Skeletal muscle satellite cell (primary cell): Measurements from ENCODE around the gene ETDC. TPM values are rescaled to one million over a fixed set of nuclear protein-coding genes. Genes with fewer than 3 reads are reported as not detected.
"Not testable (repeated sequence)": the region's sequence is repeated elsewhere in the genome, so short reads cannot be mapped to it uniquely, and the experiment has no call there.

Experiments
- H3K27me3 ChIP-seq: 2 replicates; pipeline ENCODE4 v1.7.0; 2013; ENCODE audit warnings: low read length; ENCODE audit not compliant: control insufficient read depth, insufficient read depth
- H3K36me3 ChIP-seq: 2 replicates; pipeline ENCODE4 v1.7.0; 2013; ENCODE audit warnings: mild to moderate bottlenecking, control low read depth, low read length; ENCODE audit not compliant: insufficient read depth
- H3K4me1 ChIP-seq: 2 replicates; pipeline ENCODE4 v1.7.0; 2013; ENCODE audit warnings: low read length; ENCODE audit not compliant: control insufficient read depth, insufficient read depth
- H3K4me2 ChIP-seq: 2 replicates; pipeline ENCODE4 v1.7.0; 2013; ENCODE audit warnings: mild to moderate bottlenecking, low read length
- H3K4me3 ChIP-seq: 2 replicates; pipeline ENCODE4 v1.7.0; 2013; ENCODE audit warnings: low read length
- H3K9ac ChIP-seq: 2 replicates; pipeline ENCODE4 v1.7.0; 2013; ENCODE audit warnings: mild to moderate bottlenecking, low read depth, low read length, moderate library complexity
- H3K9me3 ChIP-seq: replicated peaks from 2 replicates; pipeline ENCODE4 v1.7.0; 2013; ENCODE audit warnings: mild to moderate bottlenecking, control low read depth, low read length
- total RNA-seq: library from RNA; depleted of rRNA; stranded (reverse); fragments of >200 nt; gene quantifications from 2 replicates; pipeline ENCODE4 v1.2.3, GENCODE V29; 2012; rRNA removed

Gene ETDC
- not detected in 2 replicates for total RNA-seq

- Histone ChIP-seq H3K36me3 (no peaks in the 10 kb centered on the region), H3K4me2 (no peak within 1 kb of the TSS), H3K9ac (no peak within 1 kb of the TSS), H3K4me3 (no peak within 1 kb of the TSS), H3K4me1 (no peaks in the 10 kb centered on the region), H3K9me3 (no peaks in the 10 kb centered on the region), H3K27me3 (no peaks in the 10 kb centered on the region)
Measured at GRCh38 chrX:135309430-135309923, at the start of gene ETDC. ETDC (plus strand) TSS chrX:135309480; CDS start chrX:135309480, 0 bp downstream.

GRCh38 chrX:135260976-135261375 lies 48.3 kb upstream of the ETDC start:
- not testable (repeated sequence) for H3K9ac ChIP-seq, H3K36me3 ChIP-seq, H3K9me3 ChIP-seq, H3K4me2 ChIP-seq, H3K27me3 ChIP-seq, H3K4me1 ChIP-seq, H3K4me3 ChIP-seq

- H3K4me2 ChIP-seq, H3K27me3 ChIP-seq, H3K4me1 ChIP-seq: not testable (repeated sequence)
Measured at GRCh38 chrX:135263376-135263775, 45.9 kb upstream of the ETDC start.

GRCh38 chrX:135264206-135264605 lies 45.1 kb upstream of the ETDC start:
- Histone ChIP-seq H3K4me3 (no peak overlapping the region), H3K36me3 (no peaks in the 10 kb centered on the region), H3K9me3 (peaks cover 3% of the 10 kb centered on the region), H3K4me1 (no peaks in the 10 kb centered on the region), H3K4me2 (no peak overlapping the region), H3K9ac (no peak overlapping the region), H3K27me3 (no peaks in the 10 kb centered on the region)

More at GRCh38 chrX:135263376-135263775, 45.9 kb upstream of the ETDC start:
- H3K9me3 ChIP-seq, H3K4me3 ChIP-seq, H3K9ac ChIP-seq, H3K36me3 ChIP-seq: not testable (repeated sequence)

GRCh38 chrX:135273162-135273561 lies 36.1 kb upstream of the ETDC start:
- H3K4me1 ChIP-seq: no peaks in the 10 kb centered on the region
- H3K36me3 ChIP-seq: no peaks in the 10 kb centered on the region

GRCh38 chrX:135275973-135276372 lies 33.3 kb upstream of the ETDC start:
- H3K4me2 ChIP-seq: no peak overlapping the region
- no peaks in the 10 kb centered on the region for H3K9me3 ChIP-seq

More at GRCh38 chrX:135273162-135273561, 36.1 kb upstream of the ETDC start:
- Histone ChIP-seq H3K4me2 (no peak overlapping the region), H3K9ac (no peak overlapping the region), H3K9me3 (peaks cover 3% of the 10 kb centered on the region), H3K4me3 (no peak overlapping the region), H3K27me3 (no peaks in the 10 kb centered on the region)

GRCh38 chrX:135287266-135287823 lies 21.9 kb upstream of the ETDC start:
- Histone ChIP-seq H3K4me3 (no peak overlapping the region), H3K9me3 (peaks cover 26% of the 10 kb centered on the region), H3K36me3 (peaks cover 4% of the 10 kb centered on the region), H3K9ac (no peak overlapping the region), H3K4me2 (no peak overlapping the region), H3K4me1 (no peaks in the 10 kb centered on the region), H3K27me3 (no peaks in the 10 kb centered on the region)

More at GRCh38 chrX:135275973-135276372, 33.3 kb upstream of the ETDC start:
- Histone ChIP-seq H3K4me3 (no peak overlapping the region), H3K4me1 (no peaks in the 10 kb centered on the region), H3K36me3 (no peaks in the 10 kb centered on the region), H3K27me3 (no peaks in the 10 kb centered on the region), H3K9ac (no peak overlapping the region)

GRCh38 chrX:135295238-135295943 lies 13.9 kb upstream of the ETDC start:
- Histone ChIP-seq H3K36me3 (no peaks in the 10 kb centered on the region), H3K4me3 (no peak overlapping the region), H3K9ac (no peak overlapping the region), H3K27me3 (no peaks in the 10 kb centered on the region), H3K4me2 (no peak overlapping the region), H3K4me1 (no peaks in the 10 kb centered on the region), H3K9me3 (no peaks in the 10 kb centered on the region)

GRCh38 chrX:135295944-135296305 lies 13.4 kb upstream of the ETDC start:
- Histone ChIP-seq H3K27me3 (no peaks in the 10 kb centered on the region), H3K4me2 (no peak overlapping the region), H3K9ac (no peak overlapping the region), H3K36me3 (no peaks in the 10 kb centered on the region), H3K4me3 (no peak overlapping the region), H3K9me3 (no peaks in the 10 kb centered on the region), H3K4me1 (no peaks in the 10 kb centered on the region)

GRCh38 chrX:135302269-135302873 lies 6.9 kb upstream of the ETDC start:
- Histone ChIP-seq H3K9ac (no peak overlapping the region), H3K4me3 (no peak overlapping the region), H3K36me3 (no peaks in the 10 kb centered on the region), H3K4me2 (no peak overlapping the region), H3K4me1 (no peaks in the 10 kb centered on the region), H3K27me3 (no peaks in the 10 kb centered on the region), H3K9me3 (no peaks in the 10 kb centered on the region)

- no peak overlapping the region for H3K4me3 ChIP-seq
- H3K4me1 ChIP-seq: no peaks in the 10 kb centered on the region
- no peaks in the 10 kb centered on the region for H3K9me3 ChIP-seq
- H3K4me2 ChIP-seq: no peak overlapping the region
- no peaks in the 10 kb centered on the region for H3K27me3 ChIP-seq
- H3K36me3 ChIP-seq: no peaks in the 10 kb centered on the region
- H3K9ac ChIP-seq: no peak overlapping the region
Measured at GRCh38 chrX:135304741-135305140, 4.5 kb upstream of the ETDC start.
